HEK293T (cell line): ENCODE results near the gene TTC22.

ENCODE experiments used
- ARNT ChIP-seq: fragments of 450-650 bp; IDR thresholded peaks from 2 replicates; pipeline ENCODE4 v1.6.1; 2017; ENCODE audit warnings: mild to moderate bottlenecking
- BHLHE40 ChIP-seq: fragments of 450-650 bp; IDR thresholded peaks from 2 replicates; pipeline ENCODE4 v1.6.1; 2016; ENCODE audit warnings: mild to moderate bottlenecking, moderate library complexity, borderline replicate concordance
- ELF4 ChIP-seq: fragments of 450-650 bp; IDR thresholded peaks from 2 replicates; pipeline ENCODE4 v1.6.1; 2017; ENCODE audit warnings: antibody characterized with exemption
- HDGF ChIP-seq: fragments of 450-650 bp; IDR thresholded peaks from 2 replicates; pipeline ENCODE4 v1.6.1; 2017; ENCODE audit warnings: antibody characterized with exemption, borderline replicate concordance
- NFRKB ChIP-seq: fragments of 450-650 bp; IDR thresholded peaks from 2 replicates; pipeline ENCODE4 v1.6.1; 2016; ENCODE audit warnings: mild to moderate bottlenecking, moderate library complexity
- SP1 ChIP-seq: fragments of 450-650 bp; IDR thresholded peaks from 2 replicates; pipeline ENCODE4 v1.6.1; 2017
- SUZ12 ChIP-seq: fragments of 450-650 bp; IDR thresholded peaks from 2 replicates; pipeline ENCODE4 v1.6.1; 2016; ENCODE audit warnings: mild to moderate bottlenecking
- TARDBP ChIP-seq: fragments of 450-650 bp; IDR thresholded peaks from 2 replicates; pipeline ENCODE4 v1.6.1; 2016
- TF ChIP-seq, protein P1 (sequence below): fragments of 450-650 bp; IDR thresholded peaks from 2 replicates; pipeline ENCODE4 v1.6.1; 2016

DNA sequence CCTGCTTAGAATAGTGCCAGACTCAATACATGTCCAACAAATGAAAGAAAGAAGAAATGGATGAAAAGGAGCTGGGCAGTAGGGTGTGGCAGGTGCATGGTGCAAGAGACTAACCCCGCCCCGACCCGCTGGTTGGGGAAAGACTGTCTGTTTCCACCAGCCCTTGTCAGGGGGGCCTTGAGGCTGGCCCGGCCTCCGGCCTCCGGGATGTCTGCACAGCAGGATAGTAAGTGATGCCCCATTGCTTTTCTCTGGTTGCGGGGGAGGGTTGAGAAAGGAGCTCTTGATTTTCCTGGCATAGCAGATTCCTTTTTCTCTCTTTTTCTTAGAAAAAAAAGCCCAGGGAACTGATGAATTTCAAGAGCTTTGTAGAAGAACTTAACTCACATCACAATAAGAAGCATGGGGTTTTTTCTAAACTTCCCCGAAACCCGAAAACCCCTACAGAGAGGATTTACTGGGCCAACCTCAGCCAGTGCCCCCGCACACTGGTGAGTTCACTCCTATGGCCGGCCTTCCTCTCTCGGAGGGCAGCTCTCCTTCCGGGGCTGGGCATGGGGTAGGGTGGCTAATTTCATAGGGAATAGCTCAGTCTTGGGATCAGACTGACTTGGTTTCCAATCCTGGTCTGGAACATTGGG lies 12.5 kb upstream of the TTC22 start:
- TF ChIP-seq TARDBP: no peak
- TF ChIP-seq SUZ12: no peak
- TF ChIP-seq ELF4: no peak
- TF ChIP-seq HDGF: no peak
- TF ChIP-seq, protein P1, sequence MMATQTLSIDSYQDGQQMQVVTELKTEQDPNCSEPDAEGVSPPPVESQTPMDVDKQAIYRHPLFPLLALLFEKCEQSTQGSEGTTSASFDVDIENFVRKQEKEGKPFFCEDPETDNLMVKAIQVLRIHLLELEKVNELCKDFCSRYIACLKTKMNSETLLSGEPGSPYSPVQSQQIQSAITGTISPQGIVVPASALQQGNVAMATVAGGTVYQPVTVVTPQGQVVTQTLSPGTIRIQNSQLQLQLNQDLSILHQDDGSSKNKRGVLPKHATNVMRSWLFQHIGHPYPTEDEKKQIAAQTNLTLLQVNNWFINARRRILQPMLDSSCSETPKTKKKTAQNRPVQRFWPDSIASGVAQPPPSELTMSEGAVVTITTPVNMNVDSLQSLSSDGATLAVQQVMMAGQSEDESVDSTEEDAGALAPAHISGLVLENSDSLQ: no peak
- TF ChIP-seq SP1: no peak
- TF ChIP-seq NFRKB: no peak
- TF ChIP-seq ARNT: no peak
- no peak for TF ChIP-seq BHLHE40
